Activated naive CD8-positive, alpha-beta T cell treated with anti-CD3 and anti-CD28 coated beads, Interleukin-2, amount 10 ng/mL, durations not matched to agents 7 days and 5 days (primary cell): ENCODE results near the gene ZNF33B. TPM values are rescaled to one million over a fixed set of nuclear protein-coding genes. Genes with fewer than 3 reads are reported as not detected.
"Not testable (repeated sequence)": the region's sequence is repeated elsewhere in the genome, so short reads cannot be mapped to it uniquely, and the experiment has no call there.

Experiments used
- ATAC-seq: fragments of 150-1000 bp; cut with Tn5 transposase; one replicate; pipeline ENCODE4 v1.10.0; 2021; ENCODE audit warnings: low read depth, moderate library complexity
- POLR2A ChIA-PET: fragments of 350-600 bp; sonication (Branson Sonifier 250); formaldehyde crosslinking; loops from one replicate; lab custom pipeline; 2021; ENCODE audit warnings: antibody characterized with exemption; lab: Charles Lee
- DNase-seq: peaks from one replicate; pipeline ENCODE4 v3.0.0; 2021
- H3K27ac Mint-ChIP-seq: one replicate; pipeline ENCODE4 v1.8.0; 2022; ENCODE audit warnings: mild to moderate bottlenecking, mixed read lengths
- H3K27me3 Mint-ChIP-seq: one replicate; pipeline ENCODE4 v1.8.0; 2022; ENCODE audit warnings: mild to moderate bottlenecking, moderate library complexity, mixed read lengths
- H3K36me3 Mint-ChIP-seq: one replicate; pipeline ENCODE4 v1.8.0; 2021; ENCODE audit warnings: mild to moderate bottlenecking, mixed read lengths
- H3K4me1 Mint-ChIP-seq: one replicate; pipeline ENCODE4 v1.8.0; 2021; ENCODE audit warnings: mixed read lengths
- H3K4me3 Mint-ChIP-seq: one replicate; pipeline ENCODE4 v1.8.0; 2022; ENCODE audit warnings: mild to moderate bottlenecking, moderate library complexity, mixed read lengths
- H3K9me3 Mint-ChIP-seq: one replicate; pipeline ENCODE4 v1.8.0; 2021; ENCODE audit warnings: mixed read lengths
- total RNA-seq, 2 experiments: library from RNA; stranded (reverse); gene quantifications; one replicate each; pipeline ENCODE4 v1.2.3, GENCODE V29; 2021

Gene ZNF33B
- 10 to 100 TPM; 30.0 to 36.1 TPM for total RNA-seq

- no peaks in the 10 kb centered on the region for H3K27me3 Mint-ChIP-seq
- H3K4me3 Mint-ChIP-seq: peak within 1 kb of the TSS; percentile 94
- no peaks in the 10 kb centered on the region for H3K9me3 Mint-ChIP-seq
- peaks cover 24% of the 10 kb centered on the region for H3K4me1 Mint-ChIP-seq
- H3K27ac Mint-ChIP-seq: peak within 1 kb of the TSS; percentile 97
- H3K36me3 Mint-ChIP-seq: peaks cover 22% of the 10 kb centered on the region
- POLR2A ChIA-PET: interaction anchor here (0.7 kb wide), 2 partner anchors 116 to 145 kb away, joined by 3 to 4 read pairs; no protein-coding TSS in a partner anchor
- DNase-seq (peak; percentile 94), ATAC-seq (peak; percentile 98)
These were observed at the start of gene ZNF33B for GRCh38 chr10:42638055-42638820. ZNF33B (minus strand) TSS chr10:42638570; CDS start chr10:42636928, 1,642 bp downstream.

- H3K27me3 Mint-ChIP-seq: no peaks in the 10 kb centered on the region
These were observed 46.1 kb upstream of the ZNF33B start for GRCh38 chr10:42684517-42684916.

GRCh38 chr10:42680267-42680666 lies 41.9 kb upstream of the ZNF33B start:
- no peak overlapping the region for H3K27ac Mint-ChIP-seq
- peaks cover 1% of the 10 kb centered on the region for H3K9me3 Mint-ChIP-seq

More at GRCh38 chr10:42684517-42684916, 46.1 kb upstream of the ZNF33B start:
- Mint-ChIP-seq H3K4me1 (peaks cover 2% of the 10 kb centered on the region), H3K9me3 (no peaks in the 10 kb centered on the region), H3K27ac (no peak overlapping the region), H3K4me3 (no peak overlapping the region), H3K36me3 (no peaks in the 10 kb centered on the region)
- POLR2A ChIA-PET: no interaction called here
- no peak for DNase-seq
- no peak for ATAC-seq

DNA sequence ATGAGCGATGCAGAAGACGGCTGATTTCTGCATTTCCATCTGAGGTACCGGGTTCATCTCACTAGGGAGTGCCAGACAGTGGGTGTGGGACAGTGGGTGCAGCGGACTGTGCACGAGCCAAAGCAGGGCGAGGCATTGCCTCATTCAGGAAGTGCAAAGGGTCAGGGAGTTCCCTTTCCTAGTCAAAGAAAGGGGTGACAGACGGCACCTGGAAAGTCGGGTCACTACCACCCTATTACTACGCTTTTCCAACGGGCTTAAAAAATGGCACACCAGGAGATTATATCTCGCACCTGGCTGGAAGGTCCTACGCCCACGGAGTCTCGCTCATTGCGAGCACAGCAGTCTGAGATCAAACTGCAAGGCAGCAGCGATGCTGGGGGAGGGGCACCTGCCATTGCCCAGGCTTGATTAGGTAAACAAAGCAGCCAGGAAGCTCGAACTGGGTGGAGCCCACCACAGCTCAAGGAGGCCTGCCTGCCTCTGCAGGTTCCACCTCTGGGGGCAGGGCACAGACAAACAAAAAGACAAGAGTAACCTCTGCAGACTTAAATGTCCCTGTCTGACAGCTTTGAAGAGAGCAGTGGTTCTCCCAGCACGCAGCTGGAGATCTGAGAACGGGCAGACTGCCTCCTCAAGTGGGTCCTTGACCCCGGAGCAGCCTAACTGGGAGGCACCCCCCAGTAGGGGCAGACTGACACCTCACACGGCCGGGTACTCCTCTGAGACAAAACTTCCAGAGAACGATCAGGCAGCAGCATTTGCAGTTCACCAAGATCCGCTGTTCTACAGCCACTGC lies 27.0 kb upstream of the ZNF33B start:
- H3K9me3 Mint-ChIP-seq, H3K27me3 Mint-ChIP-seq, H3K4me3 Mint-ChIP-seq, H3K27ac Mint-ChIP-seq, POLR2A ChIA-PET, H3K36me3 Mint-ChIP-seq, DNase-seq, ATAC-seq, H3K4me1 Mint-ChIP-seq: not testable (repeated sequence)

More at GRCh38 chr10:42680267-42680666, 41.9 kb upstream of the ZNF33B start:
- Mint-ChIP-seq H3K36me3 (no peaks in the 10 kb centered on the region), H3K4me3 (no peak overlapping the region), H3K27me3 (no peaks in the 10 kb centered on the region), H3K4me1 (no peaks in the 10 kb centered on the region)
- DNase-seq (no peak), ATAC-seq (no peak)
- POLR2A ChIA-PET: no interaction called here

DNA sequence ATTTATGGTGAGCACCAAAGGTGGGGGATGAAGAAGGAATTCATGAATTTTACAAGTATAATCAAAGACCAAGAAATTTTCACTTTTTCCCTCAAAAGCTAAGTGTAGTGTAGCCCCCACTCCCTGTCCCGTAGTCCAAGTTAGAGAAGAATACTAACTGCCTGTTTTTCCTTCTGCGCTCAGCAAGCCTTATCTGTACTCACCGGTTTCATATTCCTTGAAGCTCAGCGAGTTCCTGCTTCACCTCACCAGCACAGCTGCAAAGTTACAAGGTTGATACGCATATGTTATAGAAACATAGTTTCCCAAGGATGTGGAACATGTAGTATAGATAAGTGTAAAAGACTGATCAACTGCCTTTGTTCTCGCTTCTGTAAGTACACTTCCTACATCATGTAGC lies 16.0 kb upstream of the ZNF33B start:
- H3K9me3 Mint-ChIP-seq: peaks cover 5% of the 10 kb centered on the region
- H3K27ac Mint-ChIP-seq: no peak overlapping the region
- POLR2A ChIA-PET: no interaction called here
- ATAC-seq (no peak), DNase-seq (no peak)
- no peaks in the 10 kb centered on the region for H3K36me3 Mint-ChIP-seq
- H3K27me3 Mint-ChIP-seq: no peaks in the 10 kb centered on the region
- H3K4me3 Mint-ChIP-seq: no peak overlapping the region
- H3K4me1 Mint-ChIP-seq: peaks cover 6% of the 10 kb centered on the region

DNA sequence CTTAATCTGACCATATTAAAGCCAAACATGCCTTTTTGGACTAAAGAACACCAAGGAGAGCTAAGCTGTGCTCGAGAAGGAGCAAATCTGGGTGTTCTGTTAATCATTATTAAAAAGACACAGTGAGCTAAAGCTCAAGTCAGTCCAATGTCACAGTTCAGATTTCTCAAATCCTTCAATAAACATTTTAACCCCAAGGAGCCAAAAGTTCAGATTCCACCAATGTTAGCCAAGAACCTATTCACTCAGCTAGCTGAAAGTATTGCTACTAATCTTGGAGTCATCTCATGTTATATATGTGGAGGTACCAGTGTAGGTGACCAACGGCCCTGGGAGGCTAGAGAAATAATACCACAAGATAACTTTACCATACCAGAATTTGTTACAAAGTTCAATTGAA lies 14.5 kb upstream of the ZNF33B start:
- ATAC-seq (no peak), DNase-seq (no peak)
- Mint-ChIP-seq H3K36me3 (no peaks in the 10 kb centered on the region), H3K4me3 (no peak overlapping the region), H3K27me3 (no peaks in the 10 kb centered on the region), H3K9me3 (peaks cover 5% of the 10 kb centered on the region), H3K27ac (no peak overlapping the region), H3K4me1 (peaks cover 6% of the 10 kb centered on the region)
- POLR2A ChIA-PET: no interaction called here

GRCh38 chr10:42650374-42650773 lies 12.0 kb upstream of the ZNF33B start:
- H3K27ac Mint-ChIP-seq: no peak overlapping the region

GRCh38 chr10:42648512-42648911 lies 10.1 kb upstream of the ZNF33B start:
- H3K9me3 Mint-ChIP-seq: peaks cover 2% of the 10 kb centered on the region
- ATAC-seq (no peak), DNase-seq (no peak)
- POLR2A ChIA-PET: no interaction called here
- no peaks in the 10 kb centered on the region for H3K27me3 Mint-ChIP-seq
- no peak overlapping the region for H3K4me3 Mint-ChIP-seq
- H3K27ac Mint-ChIP-seq: no peak overlapping the region
- H3K4me1 Mint-ChIP-seq: peaks cover 10% of the 10 kb centered on the region
- no peaks in the 10 kb centered on the region for H3K36me3 Mint-ChIP-seq

More at GRCh38 chr10:42650374-42650773, 12.0 kb upstream of the ZNF33B start:
- ATAC-seq (no peak), DNase-seq (no peak)
- no peaks in the 10 kb centered on the region for H3K27me3 Mint-ChIP-seq
- no peak overlapping the region for H3K4me3 Mint-ChIP-seq
- H3K4me1 Mint-ChIP-seq: peaks cover 10% of the 10 kb centered on the region
- H3K36me3 Mint-ChIP-seq: no peaks in the 10 kb centered on the region
- H3K9me3 Mint-ChIP-seq: peaks cover 2% of the 10 kb centered on the region
- POLR2A ChIA-PET: no interaction called here

DNA sequence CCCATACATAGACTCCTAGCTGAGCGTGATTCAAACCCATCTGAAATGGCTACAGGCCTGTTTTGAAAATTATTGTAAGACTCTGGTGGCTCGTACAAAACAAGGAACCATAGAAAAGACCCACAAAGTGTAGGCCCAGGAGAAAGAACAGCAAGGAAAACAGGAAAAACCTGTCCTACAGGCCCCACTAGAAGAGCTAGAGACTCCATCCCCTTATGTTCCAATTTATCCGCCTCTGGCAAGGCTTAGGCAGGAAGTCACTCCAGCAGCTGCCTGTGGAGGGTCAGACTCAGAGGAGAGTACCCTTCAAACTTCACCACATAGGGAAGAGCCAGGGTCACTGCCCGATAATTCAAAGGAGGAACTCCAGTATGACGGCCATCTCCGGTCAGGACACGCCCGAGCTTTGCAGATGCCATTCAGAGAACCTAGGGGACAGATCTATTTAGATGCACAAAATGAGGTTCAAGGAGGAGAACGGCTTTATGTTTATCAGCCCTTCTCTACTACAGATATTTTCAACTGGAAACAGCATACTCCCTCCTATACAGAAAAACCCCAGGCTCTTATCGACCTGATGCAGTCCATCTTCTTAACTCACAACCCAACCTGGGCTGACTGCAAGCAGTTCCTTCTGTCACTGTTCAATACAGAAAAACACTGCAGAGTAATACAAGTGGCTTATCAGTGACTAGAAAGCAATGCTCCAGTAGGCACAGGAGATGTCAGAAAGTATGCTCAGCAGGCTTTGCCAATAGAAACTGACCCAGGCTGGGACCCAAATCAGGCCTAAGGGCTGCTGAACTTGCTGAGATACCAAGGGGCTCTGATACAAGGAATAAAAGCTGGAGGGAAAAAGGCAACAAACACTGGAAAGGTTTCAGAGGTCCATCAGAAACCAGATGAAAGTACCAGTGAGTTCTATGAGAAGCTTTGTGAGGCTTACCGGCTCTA lies 8.6 kb upstream of the ZNF33B start:
- ATAC-seq: no peak
- DNase-seq: no peak
- H3K4me1 Mint-ChIP-seq: peaks cover 10% of the 10 kb centered on the region
- peaks cover 2% of the 10 kb centered on the region for H3K9me3 Mint-ChIP-seq
- no peaks in the 10 kb centered on the region for H3K27me3 Mint-ChIP-seq
- H3K4me3 Mint-ChIP-seq: no peak overlapping the region
- H3K36me3 Mint-ChIP-seq: no peaks in the 10 kb centered on the region
- no peak overlapping the region for H3K27ac Mint-ChIP-seq
- POLR2A ChIA-PET: no interaction called here

DNA sequence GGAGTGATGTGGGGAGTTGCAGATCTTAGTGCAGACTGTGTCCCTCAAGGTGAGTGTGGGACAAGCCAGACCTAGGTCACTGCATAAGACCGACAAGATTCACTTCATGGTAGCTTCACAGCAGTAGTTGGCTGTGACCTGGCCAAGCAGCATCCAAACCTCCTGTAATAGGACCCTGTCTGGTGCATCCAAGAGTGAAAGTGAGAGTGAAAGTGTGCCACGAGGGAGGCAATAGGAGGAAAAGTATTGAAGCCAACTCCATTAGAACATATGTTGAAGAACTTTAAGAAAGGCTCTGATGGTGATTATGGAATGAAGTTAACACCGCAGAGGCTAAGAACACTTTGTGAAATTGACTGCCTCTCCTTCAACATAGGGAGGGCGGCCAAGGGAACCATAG lies 7.8 kb upstream of the ZNF33B start:
- H3K9me3 Mint-ChIP-seq: peaks cover 2% of the 10 kb centered on the region
- no peak for DNase-seq
- no peak overlapping the region for H3K4me3 Mint-ChIP-seq
- POLR2A ChIA-PET: no interaction called here
- no peak for ATAC-seq
- no peak overlapping the region for H3K27ac Mint-ChIP-seq
- H3K27me3 Mint-ChIP-seq: no peaks in the 10 kb centered on the region
- peaks cover 10% of the 10 kb centered on the region for H3K4me1 Mint-ChIP-seq
- no peaks in the 10 kb centered on the region for H3K36me3 Mint-ChIP-seq

- peaks cover 2% of the 10 kb centered on the region for H3K9me3 Mint-ChIP-seq
- no peaks in the 10 kb centered on the region for H3K36me3 Mint-ChIP-seq
These were observed 7.1 kb upstream of the ZNF33B start for GRCh38 chr10:42645516-42645915.

GRCh38 chr10:42645103-42645502 lies 6.7 kb upstream of the ZNF33B start:
- Mint-ChIP-seq H3K4me1 (peaks cover 6% of the 10 kb centered on the region), H3K27ac (no peak overlapping the region), H3K27me3 (no peaks in the 10 kb centered on the region), H3K4me3 (no peak overlapping the region), H3K9me3 (no peaks in the 10 kb centered on the region), H3K36me3 (no peaks in the 10 kb centered on the region)
- ATAC-seq: no peak
- POLR2A ChIA-PET: no interaction called here
- no peak for DNase-seq

More at GRCh38 chr10:42645516-42645915, 7.1 kb upstream of the ZNF33B start:
- no peaks in the 10 kb centered on the region for H3K27me3 Mint-ChIP-seq
- H3K4me3 Mint-ChIP-seq: no peak overlapping the region
- DNase-seq (no peak), ATAC-seq (no peak)
- no peak overlapping the region for H3K27ac Mint-ChIP-seq
- POLR2A ChIA-PET: no interaction called here
- H3K4me1 Mint-ChIP-seq: peaks cover 10% of the 10 kb centered on the region
